ENCODE results near the gene KNDC1. TPM values are rescaled to one million over a fixed set of nuclear protein-coding genes. Genes with fewer than 3 reads are reported as not detected.

Gene KNDC1
- polyA plus RNA-seq, 1 donor (not counting 4 experiments of a cell fraction or from before 2014, with no cell fraction given), result 0.20 TPM

GRCh38 chr10:133216776-133217175 lies 56.8 kb downstream of the KNDC1 start:
- H3K27ac ChIP-seq (ENCODE audit: control insufficient read depth, insufficient read depth, low read length), result no peak overlapping the region
- H3K9me3 ChIP-seq (ENCODE audit: control insufficient read depth, low read depth, low read length), result no peaks in the 10 kb centered on the region
- no peak overlapping the region for H2AFZ ChIP-seq (ENCODE audit: control insufficient read depth, low read length)
- no peak overlapping the region for H3K9ac ChIP-seq (ENCODE audit: control insufficient read depth, extremely low read depth, insufficient read depth, low read length)
- no peaks in the 10 kb centered on the region for H3K36me3 ChIP-seq (ENCODE audit: control insufficient read depth in 2 of 2, extremely low read depth in 1 of 2, insufficient read depth in 2 of 2, low read length in 2 of 2)
- H4K20me1 ChIP-seq (ENCODE audit: control insufficient read depth, extremely low read depth, insufficient read depth, low read length), result no peaks in the 10 kb centered on the region
- no peaks in the 10 kb centered on the region for H3K79me2 ChIP-seq (ENCODE audit: control insufficient read depth, insufficient read depth, low read length)
- no peaks in the 10 kb centered on the region for H3K9me1 ChIP-seq (ENCODE audit: control insufficient read depth, extremely low read depth, insufficient read depth, low read length)
- H3K4me3 ChIP-seq (ENCODE audit: control insufficient read depth in 2 of 3, extremely low read depth in 1 of 3, insufficient read depth in 2 of 3, low read depth in 1 of 3, low read length in 3 of 3), result no peak overlapping the region
- H3K27me3 ChIP-seq (ENCODE audit: control insufficient read depth, extremely low read depth, insufficient read depth, low read length), result peaks cover 27% of the 10 kb centered on the region
- no peak for TF ChIP-seq EZH2 (IDR thresholded peaks at IDR 0.05; ENCODE audit: low read length)
- no peak for TF ChIP-seq CTCF (optimal IDR thresholded peaks at IDR 0.05 in 1 of 3, IDR thresholded peaks at IDR 0.05 in 1 of 3, conservative IDR thresholded peaks at IDR 0.05 in 1 of 3; ENCODE audit: extremely low read depth in 1 of 3, insufficient read depth in 2 of 3, low read length in 3 of 3)
- DNase-seq (ENCODE audit: low read depth, low spot score) (no peak), FAIRE-seq (no peak)
- dilution Hi-C loops (cut with MboI; ENCODE audit: extremely low pct_ligation_motif_present, low sequenced_read_pairs), result no loop called here
- H3K4me1 ChIP-seq (ENCODE audit: control insufficient read depth, extremely low read depth, insufficient read depth, low read length), result no peaks in the 10 kb centered on the region
- H3K4me2 ChIP-seq (ENCODE audit: control insufficient read depth, extremely low read depth, insufficient read depth, low read depth, low read length), result no peak overlapping the region

- dilution Hi-C loops (cut with MboI; ENCODE audit: extremely low pct_ligation_motif_present, low sequenced_read_pairs), result no loop called here
- H3K9ac ChIP-seq (ENCODE audit: control insufficient read depth, extremely low read depth, insufficient read depth, low read length), result no peak overlapping the region
- no peak overlapping the region for H3K27ac ChIP-seq (ENCODE audit: control insufficient read depth, insufficient read depth, low read length)
- no peaks in the 10 kb centered on the region for H3K4me1 ChIP-seq (ENCODE audit: control insufficient read depth, extremely low read depth, insufficient read depth, low read length)
- DNase-seq (ENCODE audit: low read depth, low spot score) (no peak), FAIRE-seq (no peak)
- no peak overlapping the region for H3K4me3 ChIP-seq (ENCODE audit: control insufficient read depth in 2 of 3, extremely low read depth in 1 of 3, insufficient read depth in 2 of 3, low read depth in 1 of 3, low read length in 3 of 3)
- H3K4me2 ChIP-seq (ENCODE audit: control insufficient read depth, extremely low read depth, insufficient read depth, low read depth, low read length), result no peak overlapping the region
- H3K36me3 ChIP-seq (ENCODE audit: control insufficient read depth in 2 of 2, extremely low read depth in 1 of 2, insufficient read depth in 2 of 2, low read length in 2 of 2), result no peaks in the 10 kb centered on the region
- no peaks in the 10 kb centered on the region for H3K9me1 ChIP-seq (ENCODE audit: control insufficient read depth, extremely low read depth, insufficient read depth, low read length)
- H2AFZ ChIP-seq (ENCODE audit: control insufficient read depth, low read length), result no peak overlapping the region
- H4K20me1 ChIP-seq (ENCODE audit: control insufficient read depth, extremely low read depth, insufficient read depth, low read length), result no peaks in the 10 kb centered on the region
- no peaks in the 10 kb centered on the region for H3K79me2 ChIP-seq (ENCODE audit: control insufficient read depth, insufficient read depth, low read length)
- H3K9me3 ChIP-seq (ENCODE audit: control insufficient read depth, low read depth, low read length), result no peaks in the 10 kb centered on the region
- TF ChIP-seq EZH2 (IDR thresholded peaks at IDR 0.05; ENCODE audit: low read length) (no peak), CTCF (optimal IDR thresholded peaks at IDR 0.05 in 1 of 3, IDR thresholded peaks at IDR 0.05 in 1 of 3, conservative IDR thresholded peaks at IDR 0.05 in 1 of 3; ENCODE audit: extremely low read depth in 1 of 3, insufficient read depth in 2 of 3, low read length in 3 of 3) (no peak)
- H3K27me3 ChIP-seq (ENCODE audit: control insufficient read depth, extremely low read depth, insufficient read depth, low read length), result peaks cover 27% of the 10 kb centered on the region
Measured at GRCh38 chr10:133217800-133218589, 58.0 kb downstream of the KNDC1 start.
